Sigmoid colon (tissue), 4 donors: Measurements from ENCODE around the gene FAM98C.

Source experiments
- POLR2A ChIP-seq, 2 donors: fragments of 450-650 bp; IDR thresholded peaks; one replicate each; pipeline ENCODE4 v1.6.1; 2016; ENCODE audit warnings: antibody characterized with exemption in 2 of 2, mild to moderate bottlenecking in 2 of 2, moderate library complexity in 2 of 2
- POLR2AphosphoS5 ChIP-seq, 4 donors: sonication (generic); formaldehyde crosslinking; IDR thresholded peaks; one replicate each; pipeline ENCODE4 v1.6.1; 2017; ENCODE audit warnings: antibody characterized with exemption in 4 of 4
- TF ChIP-seq, protein P1 (sequence below), 4 experiments: fragments of 450-650 bp in 3 of 4; fragments of 200-600 bp in 1 of 4; IDR thresholded peaks; one replicate each; pipeline ENCODE4 v1.5.1; 2016 to 2019; ENCODE audit warnings: antibody characterized with exemption in 4 of 4, mild to moderate bottlenecking in 3 of 4, moderate library complexity in 2 of 4

DNA sequence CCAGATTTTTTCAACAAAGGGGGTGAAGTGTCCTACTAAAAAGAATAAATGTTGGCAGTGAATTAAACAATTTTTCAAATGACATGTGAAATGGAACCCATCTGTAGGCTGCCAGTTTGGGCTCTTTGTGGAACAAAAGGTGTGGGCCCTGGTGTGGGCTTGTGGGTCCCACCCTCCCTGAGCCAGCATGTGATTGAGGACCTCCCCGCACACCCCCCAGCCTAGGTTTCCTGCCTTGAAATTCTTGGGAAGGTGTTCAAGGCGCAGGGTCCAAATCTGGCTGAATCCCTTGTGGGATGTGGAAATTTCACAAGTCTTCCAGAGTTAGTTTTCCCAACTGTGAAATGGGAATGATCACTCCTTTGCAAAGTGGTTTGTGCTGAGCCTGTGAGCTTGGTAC, 19.1 kb upstream of the FAM98C start:
- no peak for TF ChIP-seq POLR2A (IDR thresholded peaks at IDR 0.05)
- TF ChIP-seq, protein P1, sequence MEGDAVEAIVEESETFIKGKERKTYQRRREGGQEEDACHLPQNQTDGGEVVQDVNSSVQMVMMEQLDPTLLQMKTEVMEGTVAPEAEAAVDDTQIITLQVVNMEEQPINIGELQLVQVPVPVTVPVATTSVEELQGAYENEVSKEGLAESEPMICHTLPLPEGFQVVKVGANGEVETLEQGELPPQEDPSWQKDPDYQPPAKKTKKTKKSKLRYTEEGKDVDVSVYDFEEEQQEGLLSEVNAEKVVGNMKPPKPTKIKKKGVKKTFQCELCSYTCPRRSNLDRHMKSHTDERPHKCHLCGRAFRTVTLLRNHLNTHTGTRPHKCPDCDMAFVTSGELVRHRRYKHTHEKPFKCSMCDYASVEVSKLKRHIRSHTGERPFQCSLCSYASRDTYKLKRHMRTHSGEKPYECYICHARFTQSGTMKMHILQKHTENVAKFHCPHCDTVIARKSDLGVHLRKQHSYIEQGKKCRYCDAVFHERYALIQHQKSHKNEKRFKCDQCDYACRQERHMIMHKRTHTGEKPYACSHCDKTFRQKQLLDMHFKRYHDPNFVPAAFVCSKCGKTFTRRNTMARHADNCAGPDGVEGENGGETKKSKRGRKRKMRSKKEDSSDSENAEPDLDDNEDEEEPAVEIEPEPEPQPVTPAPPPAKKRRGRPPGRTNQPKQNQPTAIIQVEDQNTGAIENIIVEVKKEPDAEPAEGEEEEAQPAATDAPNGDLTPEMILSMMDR (IDR thresholded peaks at IDR 0.05): no peak
- no peak for TF ChIP-seq POLR2AphosphoS5 (IDR thresholded peaks at IDR 0.05)
